Uterus (tissue), 4 donors: ENCODE results near the gene FBN2. TPM values are rescaled to one million over a fixed set of nuclear protein-coding genes. Genes with fewer than 3 reads are reported as not detected.
A peak's percentile ranks its signal among the peaks of the same experiment; 100 is the strongest.

Source experiments
- DNase-seq, 2 donors: peaks; one replicate each; pipeline ENCODE4 v3.0.0-alpha.2; 2019 to 2020
- H3K27ac ChIP-seq, 2 donors: fragments of 200-600 bp; sonication (generic); 1 replicate in 1 of 2; 2 replicates in 1 of 2; pipeline ENCODE4 v1.5.1; 2016 to 2018
- H3K27me3 ChIP-seq, 2 donors: fragments of 200-600 bp; sonication (generic); one replicate each; pipeline ENCODE4 v1.5.1; 2018 to 2019; ENCODE audit warnings: control low read depth in 1 of 2
- H3K36me3 ChIP-seq, 2 donors: fragments of 200-600 bp; sonication (generic); one replicate each; pipeline ENCODE4 v1.5.1; 2019; ENCODE audit warnings: control low read depth in 1 of 2
- H3K4me1 ChIP-seq, 2 donors: fragments of 200-600 bp; sonication (generic); one replicate each; pipeline ENCODE4 v1.5.1; 2018 to 2019; ENCODE audit warnings: control low read depth in 1 of 2
- H3K4me3 ChIP-seq, 2 donors: fragments of 200-600 bp; sonication (generic); 1 replicate in 1 of 2; 2 replicates in 1 of 2; pipeline ENCODE4 v1.5.1; 2018 to 2019; ENCODE audit warnings: mild to moderate bottlenecking in 1 of 2
- H3K9me3 ChIP-seq, 2 donors: fragments of 200-600 bp; sonication (generic); one replicate each; pipeline ENCODE4 v1.5.1; 2019; ENCODE audit warnings: control low read depth in 1 of 2
- POLR2A ChIP-seq, 2 donors: fragments of 450-650 bp; IDR thresholded peaks; one replicate each; pipeline ENCODE4 v1.6.1; 2016; ENCODE audit warnings: antibody characterized with exemption in 2 of 2, mild to moderate bottlenecking in 1 of 2, moderate library complexity in 1 of 2
- intact Hi-C: fragments of 100-400 bp; cut with DNase I; formaldehyde crosslinking; loops from one replicate; pipeline ENCODE4 v1.15.1; 2023; ENCODE audit warnings: low total_unique reads
- total RNA-seq, 4 donors: library from RNA; depleted of rRNA in 3 of 4; stranded (reverse); fragments of >200 nt in 3 of 4; gene quantifications; one replicate each; pipeline versions ENCODE4 v1.1.0 to v1.2.4, GENCODE V29; 2014 to 2023
- TF ChIP-seq, protein P1 (sequence below), 4 experiments: fragments of 200-600 bp in 2 of 4; fragments of 450-650 bp in 2 of 4; sonication (generic) in 2 of 4; IDR thresholded peaks; one replicate each; pipeline ENCODE4 v1.5.1; 2016 to 2019; ENCODE audit warnings: antibody characterized with exemption in 4 of 4, mild to moderate bottlenecking in 2 of 4, moderate library complexity in 1 of 4
- donor health status: DM: yes; HTN: yes; CAD: no.

The FBN2 gene
- total RNA-seq, 4 donors from 2014 or later: 1.0 to 389 (median 2.8) TPM

DNA sequence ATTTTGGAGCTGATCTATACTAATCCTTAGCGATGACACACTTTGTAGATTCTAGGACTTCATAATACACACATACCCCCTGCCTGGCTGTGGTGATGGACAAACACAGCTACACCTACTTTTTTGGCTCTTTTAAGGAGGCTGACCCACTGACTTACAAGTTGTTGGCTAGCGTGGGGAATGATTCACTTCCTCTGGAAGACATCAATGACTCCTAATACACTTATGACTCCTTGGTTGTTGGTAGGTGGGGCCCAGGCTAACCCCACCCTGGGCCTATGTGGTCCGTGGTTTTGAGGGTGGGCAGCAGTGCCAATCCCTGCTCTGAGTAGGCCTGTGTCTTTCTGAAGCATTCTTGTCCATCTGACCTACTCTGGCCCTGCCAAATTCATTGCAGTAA lies 310.0 kb downstream of the FBN2 start:
- no peaks in the 10 kb centered on the region for H3K4me1 ChIP-seq
- H3K36me3 ChIP-seq: no peaks in the 10 kb centered on the region
- no peak for TF ChIP-seq POLR2A (IDR thresholded peaks at IDR 0.05)
- TF ChIP-seq, protein P1, sequence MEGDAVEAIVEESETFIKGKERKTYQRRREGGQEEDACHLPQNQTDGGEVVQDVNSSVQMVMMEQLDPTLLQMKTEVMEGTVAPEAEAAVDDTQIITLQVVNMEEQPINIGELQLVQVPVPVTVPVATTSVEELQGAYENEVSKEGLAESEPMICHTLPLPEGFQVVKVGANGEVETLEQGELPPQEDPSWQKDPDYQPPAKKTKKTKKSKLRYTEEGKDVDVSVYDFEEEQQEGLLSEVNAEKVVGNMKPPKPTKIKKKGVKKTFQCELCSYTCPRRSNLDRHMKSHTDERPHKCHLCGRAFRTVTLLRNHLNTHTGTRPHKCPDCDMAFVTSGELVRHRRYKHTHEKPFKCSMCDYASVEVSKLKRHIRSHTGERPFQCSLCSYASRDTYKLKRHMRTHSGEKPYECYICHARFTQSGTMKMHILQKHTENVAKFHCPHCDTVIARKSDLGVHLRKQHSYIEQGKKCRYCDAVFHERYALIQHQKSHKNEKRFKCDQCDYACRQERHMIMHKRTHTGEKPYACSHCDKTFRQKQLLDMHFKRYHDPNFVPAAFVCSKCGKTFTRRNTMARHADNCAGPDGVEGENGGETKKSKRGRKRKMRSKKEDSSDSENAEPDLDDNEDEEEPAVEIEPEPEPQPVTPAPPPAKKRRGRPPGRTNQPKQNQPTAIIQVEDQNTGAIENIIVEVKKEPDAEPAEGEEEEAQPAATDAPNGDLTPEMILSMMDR (IDR thresholded peaks at IDR 0.05): no peak
- DNase-seq: peak; percentile 22 to 27
- intact Hi-C loops: no loop called here
- peak overlapping the region in 1 of 2 donors; percentile 46 for H3K27ac ChIP-seq
- H3K4me3 ChIP-seq: no peak overlapping the region
- H3K27me3 ChIP-seq: no peaks in the 10 kb centered on the region
- H3K9me3 ChIP-seq: no peaks in the 10 kb centered on the region

DNA sequence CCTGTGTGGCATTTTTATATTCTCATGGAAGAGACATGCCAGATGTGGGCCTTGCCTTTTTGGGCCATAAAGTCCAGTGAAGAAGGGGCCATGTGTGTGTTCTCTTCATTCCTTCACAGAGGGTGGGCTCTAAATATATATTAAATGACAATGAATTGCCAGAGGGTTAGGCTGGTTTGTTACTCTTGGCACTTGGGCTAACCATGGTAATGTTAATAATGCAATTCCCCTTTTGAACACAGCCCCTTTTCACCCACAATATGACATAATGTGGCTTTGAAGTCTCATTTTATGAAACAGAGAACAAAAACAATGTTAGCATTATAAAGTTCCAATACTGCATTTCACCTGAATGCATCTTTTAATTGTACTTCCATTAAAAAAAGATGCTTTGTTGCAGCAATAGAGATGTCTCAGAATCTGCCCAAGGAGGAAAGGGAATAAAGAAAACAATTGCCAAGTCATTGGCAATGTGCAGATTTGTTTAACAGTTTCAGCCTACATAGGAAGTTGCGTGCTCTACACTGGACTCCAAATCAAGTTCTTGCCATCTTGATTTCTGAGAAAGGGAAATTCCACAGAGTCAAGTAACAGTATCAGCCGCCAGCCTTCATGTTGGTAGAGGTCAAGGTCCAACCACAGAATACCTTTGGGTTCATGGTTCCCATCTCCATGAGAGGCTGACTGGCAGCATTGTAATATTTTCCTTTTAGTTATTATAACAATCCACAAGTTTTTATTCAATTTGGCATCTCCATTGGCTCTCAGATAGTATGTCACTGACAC lies 312.6 kb downstream of the FBN2 start:
- intact Hi-C loops: no loop called here
- H3K4me1 ChIP-seq: no peaks in the 10 kb centered on the region
- TF ChIP-seq POLR2A (IDR thresholded peaks at IDR 0.05): no peak
- TF ChIP-seq, protein P1 (IDR thresholded peaks at IDR 0.05): no peak
- no peak overlapping the region for H3K27ac ChIP-seq
- H3K27me3 ChIP-seq: no peaks in the 10 kb centered on the region
- H3K36me3 ChIP-seq: no peaks in the 10 kb centered on the region
- H3K4me3 ChIP-seq: no peak overlapping the region
- H3K9me3 ChIP-seq: no peaks in the 10 kb centered on the region
- DNase-seq: no peak

DNA sequence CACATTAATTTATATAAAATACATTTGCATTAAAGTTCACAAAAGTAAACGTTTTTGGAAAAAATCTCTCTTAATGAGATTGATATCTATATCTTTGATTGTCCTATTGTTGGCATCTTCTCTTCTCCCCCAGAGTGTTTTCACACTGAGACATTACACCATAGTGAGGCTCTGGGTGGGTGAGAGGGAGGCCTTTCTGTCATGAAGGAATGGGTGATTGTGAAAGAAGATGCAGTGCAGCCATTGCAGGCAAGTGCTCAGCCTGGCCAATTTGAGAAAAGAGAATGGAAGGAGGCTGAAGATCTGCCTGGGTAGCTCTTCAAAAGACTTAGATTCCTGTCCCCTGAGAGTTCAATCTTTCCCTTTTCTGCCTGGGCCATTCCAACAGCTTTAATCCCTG lies 313.7 kb downstream of the FBN2 start:
- H3K27ac ChIP-seq: no peak overlapping the region
- no peaks in the 10 kb centered on the region for H3K36me3 ChIP-seq
- no peaks in the 10 kb centered on the region for H3K4me1 ChIP-seq
- H3K27me3 ChIP-seq: no peaks in the 10 kb centered on the region
- H3K9me3 ChIP-seq: no peaks in the 10 kb centered on the region
- intact Hi-C loops: no loop called here
- no peak for DNase-seq
- TF ChIP-seq, protein P1 (IDR thresholded peaks at IDR 0.05): no peak
- TF ChIP-seq POLR2A (IDR thresholded peaks at IDR 0.05): no peak
- no peak overlapping the region for H3K4me3 ChIP-seq

DNA sequence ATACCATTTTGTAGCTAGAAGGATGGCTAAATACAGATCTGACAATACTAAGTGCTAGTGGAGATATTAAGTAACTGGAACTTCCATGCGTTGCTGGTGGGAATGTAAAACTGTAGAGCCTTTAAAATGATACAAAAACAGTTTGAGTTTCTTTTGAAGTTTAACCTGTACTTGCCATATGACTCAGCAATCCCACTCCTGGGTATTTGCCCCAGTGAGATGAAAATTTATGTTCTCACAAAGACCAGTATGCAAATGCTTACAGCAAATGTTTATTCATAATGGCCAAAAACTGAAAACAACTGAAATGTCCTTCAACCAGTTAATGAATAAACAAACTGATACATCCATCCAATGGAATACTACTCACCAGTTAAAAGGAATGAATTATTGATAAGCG lies 317.2 kb downstream of the FBN2 start:
- H3K4me1 ChIP-seq: no peaks in the 10 kb centered on the region
- no peak overlapping the region for H3K27ac ChIP-seq
- H3K27me3 ChIP-seq: no peaks in the 10 kb centered on the region
- TF ChIP-seq, protein P1 (IDR thresholded peaks at IDR 0.05): no peak
- no peak for TF ChIP-seq POLR2A (IDR thresholded peaks at IDR 0.05)
- H3K36me3 ChIP-seq: no peaks in the 10 kb centered on the region
- no peak overlapping the region for H3K4me3 ChIP-seq
- intact Hi-C loops: no loop called here
- DNase-seq: no peak
- H3K9me3 ChIP-seq: no peaks in the 10 kb centered on the region

DNA sequence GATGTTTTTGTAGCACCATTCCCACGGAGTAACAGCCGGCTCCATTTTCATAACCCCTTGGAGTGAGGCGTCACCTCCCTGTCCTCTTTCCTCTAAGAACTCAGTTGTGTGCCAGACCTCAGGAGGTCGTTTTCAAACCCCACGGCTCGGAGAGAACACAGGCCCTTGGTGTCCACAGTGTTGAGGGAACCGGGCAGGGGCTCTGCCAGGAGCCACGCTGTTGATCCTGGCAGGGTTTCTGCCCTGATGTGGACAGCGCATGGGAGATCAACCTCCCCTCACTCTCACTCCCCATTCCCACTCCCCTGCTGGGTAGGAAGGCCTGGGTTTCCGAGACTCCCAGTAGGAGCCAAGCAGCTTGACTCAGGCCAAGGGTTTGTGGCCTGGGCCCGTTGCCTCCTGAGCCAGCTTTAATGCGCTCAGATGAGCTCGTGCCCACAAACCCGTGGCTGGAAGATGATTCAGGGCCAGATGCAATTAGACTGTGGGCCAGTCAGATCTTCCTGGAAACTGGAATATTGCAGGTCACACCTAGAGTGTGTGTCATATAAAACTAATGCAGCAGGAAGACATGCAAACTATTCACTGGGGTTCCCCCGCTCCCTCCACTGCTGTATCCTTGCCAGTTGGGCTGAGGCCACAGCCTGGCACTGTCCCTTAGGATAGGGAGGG lies 321.0 kb downstream of the FBN2 start:
- Histone ChIP-seq H3K9me3 (no peaks in the 10 kb centered on the region), H3K4me3 (no peak overlapping the region), H3K27ac (no peak overlapping the region), H3K4me1 (no peaks in the 10 kb centered on the region), H3K36me3 (no peaks in the 10 kb centered on the region), H3K27me3 (no peaks in the 10 kb centered on the region)
- TF ChIP-seq, protein P1 (IDR thresholded peaks at IDR 0.05): no peak
- intact Hi-C loops: no loop called here
- no peak for DNase-seq
